MM.1S (cell line): Measurements from ENCODE around the gene EMILIN2.

Source experiments
- DNase-seq: peaks from one replicate; pipeline ENCODE4 v3.0.0-alpha.2; 2015
- H2AFZ ChIP-seq: fragments of 300-600 bp; sonication (generic); 2 replicates; pipeline ENCODE4 v1.6.0; 2016; ENCODE audit warnings: antibody characterized with exemption, low read length
- H3F3A ChIP-seq: fragments of 300-600 bp; sonication (generic); 2 replicates; pipeline ENCODE4 v1.6.1; 2016; ENCODE audit warnings: mild to moderate bottlenecking, antibody characterized with exemption, low read length, moderate library complexity, mixed read lengths; ENCODE audit not compliant: insufficient read depth
- H3K27ac ChIP-seq: fragments of 300-600 bp; sonication (generic); 2 replicates; pipeline ENCODE4 v1.5.1; 2016; ENCODE audit warnings: mild to moderate bottlenecking, low read length
- H3K27me3 ChIP-seq: fragments of 300-600 bp; sonication (generic); replicated peaks from 2 replicates; pipeline ENCODE4 v1.6.0; 2016; ENCODE audit warnings: low read length; ENCODE audit not compliant: insufficient read depth
- H3K36me3 ChIP-seq: fragments of 300-600 bp; sonication (generic); replicated peaks from 2 replicates; pipeline ENCODE4 v1.6.1; 2016; ENCODE audit warnings: mild to moderate bottlenecking, low read length, mixed read lengths; ENCODE audit not compliant: insufficient read depth
- H3K4me1 ChIP-seq: fragments of 300-600 bp; sonication (generic); 2 replicates; pipeline ENCODE4 v1.6.1; 2016; ENCODE audit warnings: low read length, mixed read lengths
- H3K4me2 ChIP-seq: fragments of 300-600 bp; sonication (generic); 2 replicates; pipeline ENCODE4 v1.6.0; 2016; ENCODE audit warnings: low read depth, low read length
- H3K4me3 ChIP-seq: fragments of 300-600 bp; sonication (generic); 2 replicates; pipeline ENCODE4 v1.5.1; 2016; ENCODE audit warnings: low read length, mixed read lengths
- H3K79me2 ChIP-seq: fragments of 300-600 bp; sonication (generic); 2 replicates; pipeline ENCODE4 v1.6.1; 2016; ENCODE audit warnings: mixed run types, low read length, mixed read lengths
- H3K9ac ChIP-seq: fragments of 300-600 bp; sonication (generic); 2 replicates; pipeline ENCODE4 v1.6.1; 2016; ENCODE audit warnings: low read length, mixed read lengths
- H3K9me2 ChIP-seq: fragments of 300-600 bp; sonication (generic); replicated peaks from 2 replicates; pipeline ENCODE4 v1.6.1; 2016; ENCODE audit warnings: mild to moderate bottlenecking, low read length, mixed read lengths; ENCODE audit not compliant: insufficient read depth
- H3K9me3 ChIP-seq: fragments of 300-600 bp; sonication (generic); replicated peaks from 2 replicates; pipeline ENCODE4 v1.6.1; 2016; ENCODE audit warnings: mild to moderate bottlenecking, low read length, mixed read lengths; ENCODE audit not compliant: insufficient read depth
- H4K20me1 ChIP-seq: fragments of 300-600 bp; sonication (generic); 2 replicates; pipeline ENCODE4 v1.6.1; 2016; ENCODE audit warnings: mild to moderate bottlenecking, low read length, moderate library complexity, mixed read lengths; ENCODE audit not compliant: insufficient read depth
- CTCF ChIP-seq: fragments of 300-600 bp; sonication (generic); IDR thresholded peaks from 2 replicates; pipeline ENCODE4 v1.5.1; 2016; ENCODE audit warnings: antibody characterized with exemption, low read length, mixed read lengths
- EZH2 ChIP-seq: fragments of 300-600 bp; sonication (generic); optimal IDR thresholded peaks from 2 replicates; pipeline ENCODE3; 2017; ENCODE audit warnings: low read depth, mild to moderate bottlenecking, antibody characterized with exemption, low read length, mixed read lengths
- EZH2phosphoT487 ChIP-seq: fragments of 300-600 bp; sonication (generic); IDR thresholded peaks from 2 replicates; pipeline ENCODE4 v1.6.1; 2018; ENCODE audit warnings: antibody characterized with exemption, low read length

EMILIN2 gene

GRCh38 chr18:2939317-2939716 is 92.5 kb downstream of the EMILIN2 start:
- Histone ChIP-seq H3F3A (no peaks in the 10 kb centered on the region), H3K9ac (no peak overlapping the region), H3K27ac (no peak overlapping the region), H3K4me1 (no peaks in the 10 kb centered on the region), H3K36me3 (no peaks in the 10 kb centered on the region), H3K79me2 (no peaks in the 10 kb centered on the region), H3K9me2 (no peaks in the 10 kb centered on the region), H3K9me3 (no peaks in the 10 kb centered on the region), H4K20me1 (no peaks in the 10 kb centered on the region), H2AFZ (no peak overlapping the region), H3K4me3 (no peak overlapping the region), H3K4me2 (no peak overlapping the region), H3K27me3 (no peaks in the 10 kb centered on the region)
- TF ChIP-seq CTCF (no peak), EZH2 (no peak), EZH2phosphoT487 (no peak)
- no peak for DNase-seq

GRCh38 chr18:2948038-2948437 is 101.2 kb downstream of the EMILIN2 start:
- no peaks in the 10 kb centered on the region for H3K36me3 ChIP-seq
- H3K4me3 ChIP-seq = no peak overlapping the region
- TF ChIP-seq CTCF = no peak
- no peak for TF ChIP-seq EZH2
- no peak for TF ChIP-seq EZH2phosphoT487
- no peak overlapping the region for H3K27ac ChIP-seq
- no peaks in the 10 kb centered on the region for H3K9me2 ChIP-seq
- no peak for DNase-seq
- H3K79me2 ChIP-seq = no peaks in the 10 kb centered on the region
- no peaks in the 10 kb centered on the region for H4K20me1 ChIP-seq
- H3K4me1 ChIP-seq = no peaks in the 10 kb centered on the region
- no peaks in the 10 kb centered on the region for H3F3A ChIP-seq
- no peaks in the 10 kb centered on the region for H3K27me3 ChIP-seq
- no peak overlapping the region for H2AFZ ChIP-seq
- no peak overlapping the region for H3K4me2 ChIP-seq
- no peak overlapping the region for H3K9ac ChIP-seq
- H3K9me3 ChIP-seq = no peaks in the 10 kb centered on the region

- no peak overlapping the region for H3K27ac ChIP-seq
- H3K27me3 ChIP-seq = no peaks in the 10 kb centered on the region
- H3K9me3 ChIP-seq = no peaks in the 10 kb centered on the region
- no peak overlapping the region for H3K4me2 ChIP-seq
- H3F3A ChIP-seq = no peaks in the 10 kb centered on the region
- no peaks in the 10 kb centered on the region for H4K20me1 ChIP-seq
- no peaks in the 10 kb centered on the region for H3K36me3 ChIP-seq
- no peak overlapping the region for H3K9ac ChIP-seq
- H3K79me2 ChIP-seq = no peaks in the 10 kb centered on the region
- DNase-seq = no peak
- H2AFZ ChIP-seq = no peak overlapping the region
- H3K4me1 ChIP-seq = no peaks in the 10 kb centered on the region
- no peak for TF ChIP-seq EZH2
- no peak for TF ChIP-seq EZH2phosphoT487
- no peak for TF ChIP-seq CTCF
- no peaks in the 10 kb centered on the region for H3K9me2 ChIP-seq
- H3K4me3 ChIP-seq = no peak overlapping the region
These were observed 105.8 kb downstream of the EMILIN2 start for GRCh38 chr18:2952605-2953004.
